GM12891 (cell line): ENCODE measurements around the gene CMTM6.
"Not testable (repeated sequence)": the region's sequence is repeated elsewhere in the genome, so short reads cannot be mapped to it uniquely, and the experiment has no call there.

ENCODE experiments used
- POLR2A ChIP-seq: IDR thresholded peaks from 2 replicates; pipeline ENCODE4 v1.6.1; 2011; ENCODE audit warnings: low read depth, low read length, control low read depth
- POLR2AphosphoS5 ChIP-seq: IDR thresholded peaks from 2 replicates; pipeline ENCODE4 v1.6.1; 2011; ENCODE audit warnings: low read depth, low read length, control low read depth

DNA sequence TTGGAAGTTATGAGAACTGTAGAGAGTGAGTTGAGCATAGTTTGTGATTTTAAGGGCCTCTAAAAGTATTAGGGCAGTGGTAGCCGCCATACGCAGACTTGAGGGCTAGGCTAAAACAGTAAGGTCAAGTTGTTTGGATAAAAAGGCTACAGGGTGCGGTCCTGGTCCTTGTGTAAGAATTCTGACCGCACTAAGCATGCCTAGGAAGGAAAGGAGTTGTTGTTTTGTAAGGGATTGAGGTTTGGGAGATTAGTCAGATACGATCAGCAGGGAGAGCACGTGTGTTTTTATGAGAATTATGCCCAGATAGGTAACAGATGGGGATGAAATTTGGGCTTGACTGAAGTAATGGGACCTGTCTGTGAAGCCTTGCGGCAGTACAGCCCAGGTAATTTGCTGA is 39.2 kb downstream of the CMTM6 start:
- TF ChIP-seq POLR2A, POLR2AphosphoS5: not testable (repeated sequence)
